ENCODE results near the gene CD59. TPM values are rescaled to one million over a fixed set of nuclear protein-coding genes. Genes with fewer than 3 reads are reported as not detected.
A peak's percentile ranks its signal among the peaks of the same experiment; 100 is the strongest.

Gene CD59
- polyA plus RNA-seq, 1 experiment = 1,182 TPM

DNA sequence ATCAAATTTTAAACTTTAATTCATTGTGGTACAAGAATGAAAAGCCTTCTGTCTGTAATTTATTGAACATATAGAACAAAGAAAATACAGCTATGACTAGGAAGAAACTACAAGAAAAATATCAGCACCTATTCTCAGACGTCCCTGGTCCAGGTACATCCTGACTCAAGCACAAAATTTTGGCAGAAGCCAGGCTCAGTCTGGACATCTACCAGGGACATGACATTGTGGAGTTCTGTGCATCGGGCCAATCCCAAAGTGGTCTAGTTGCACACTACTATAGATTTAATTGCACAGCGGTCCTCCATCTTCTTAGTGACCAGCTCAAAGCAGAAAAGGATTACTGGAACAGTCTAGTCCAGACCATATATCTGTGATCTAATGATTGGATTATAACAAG lies 15.7 kb upstream of the CD59 start:
- no peaks in the 10 kb centered on the region for H3K27me3 ChIP-seq (ENCODE audit: control insufficient read depth, insufficient read depth, low read length)
- no peak for DNase-seq (ENCODE audit: low read depth, low spot score)

DNA sequence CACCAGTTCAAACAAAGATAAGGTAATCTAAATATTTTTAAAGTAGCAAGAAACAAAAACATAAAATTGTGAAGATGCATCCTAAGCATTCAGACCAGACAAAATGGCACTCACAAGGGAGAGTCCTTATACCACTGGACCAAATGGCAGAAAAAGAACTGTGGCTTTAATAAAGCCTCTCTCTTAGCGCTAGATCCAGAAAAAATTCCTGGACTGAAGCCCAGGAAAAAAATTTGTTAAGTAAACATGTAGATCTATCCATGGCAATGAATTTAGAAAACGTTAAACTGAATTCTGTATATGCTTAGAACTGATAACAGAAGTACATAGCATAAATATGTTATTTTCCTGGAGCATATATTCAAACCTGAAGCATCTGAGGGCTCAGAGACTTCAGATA lies 11.8 kb upstream of the CD59 start:
- TF ChIP-seq CTCF (IDR thresholded peaks at IDR 0.05; ENCODE audit: low read depth, low read length) = no peak
- Histone ChIP-seq H3K4me3 (ENCODE audit: low read depth, low read length) (no peak overlapping the region), H3K27ac (ENCODE audit: low read depth, low read length) (no peak overlapping the region), H3K9me3 (ENCODE audit: control insufficient read depth, insufficient read depth, low read length) (no peaks in the 10 kb centered on the region), H3K27me3 (ENCODE audit: control insufficient read depth, insufficient read depth, low read length) (no peaks in the 10 kb centered on the region)
- no peak for DNase-seq (ENCODE audit: low read depth, low spot score)
- POLR2A ChIA-PET = no interaction called here
- CTCF ChIA-PET = interaction anchor here (0.6 kb wide), 1 partner anchor 354 kb away, joined by 3 read pairs; no protein-coding TSS in a partner anchor

More for the DNA sequence above, 15.7 kb upstream of the CD59 start:
- CTCF ChIA-PET = interaction anchor here (0.6 to 1.9 kb wide), 3 partner anchors 9 to 55 kb away, joined by 3 to 7 read pairs (median 4); no protein-coding TSS in a partner anchor
- no peaks in the 10 kb centered on the region for H3K9me3 ChIP-seq (ENCODE audit: control insufficient read depth, insufficient read depth, low read length)
- no peak overlapping the region for H3K27ac ChIP-seq (ENCODE audit: low read depth, low read length)
- no peak overlapping the region for H3K4me3 ChIP-seq (ENCODE audit: low read depth, low read length)
- no peak for TF ChIP-seq CTCF (IDR thresholded peaks at IDR 0.05; ENCODE audit: low read depth, low read length)
- POLR2A ChIA-PET = no interaction called here

DNA sequence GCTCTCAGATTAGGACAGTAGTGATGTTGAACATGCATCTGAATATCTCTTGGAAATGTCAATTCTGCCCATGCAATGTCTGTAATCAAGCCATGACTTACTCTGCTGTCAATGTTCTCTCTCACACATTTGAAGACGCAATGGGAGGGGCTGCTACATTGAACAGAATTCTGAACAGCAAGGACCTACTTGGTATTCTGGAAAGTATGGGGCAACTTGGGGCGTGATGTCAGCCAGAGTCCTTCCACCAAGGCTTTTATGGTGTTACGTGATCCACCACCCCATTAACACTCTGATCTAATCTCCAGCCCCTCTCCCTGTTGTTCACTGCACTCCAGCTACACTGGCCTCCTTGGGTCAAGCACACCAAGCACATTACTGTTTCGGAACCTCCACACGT lies 7.1 kb upstream of the CD59 start:
- H3K27ac ChIP-seq (ENCODE audit: low read depth, low read length) = no peak overlapping the region

GRCh38 chr11:33742249-33742851 lies 6.1 kb upstream of the CD59 start:
- TF ChIP-seq CTCF (IDR thresholded peaks at IDR 0.05; ENCODE audit: low read depth, low read length) = peak; percentile 50
- ChIA-PET POLR2A (interaction anchor here (0.7 to 1.1 kb wide), 2 partner anchors 41 to 380 kb away, joined by 3 to 5 read pairs; no protein-coding TSS in a partner anchor), CTCF (interaction anchor here (0.7 to 2.9 kb wide), 46 partner anchors 8 to 582 kb away, joined by 3 to 42 read pairs (median 5); partner anchors contain the start of genes C11orf91, CSTF3 and KIAA1549L)
- no peak for DNase-seq (ENCODE audit: low read depth, low spot score)
- no peaks in the 10 kb centered on the region for H3K27me3 ChIP-seq (ENCODE audit: control insufficient read depth, insufficient read depth, low read length)
- no peak overlapping the region for H3K4me3 ChIP-seq (ENCODE audit: low read depth, low read length)
- no peaks in the 10 kb centered on the region for H3K9me3 ChIP-seq (ENCODE audit: control insufficient read depth, insufficient read depth, low read length)
- H3K27ac ChIP-seq (ENCODE audit: low read depth, low read length) = no peak overlapping the region

More for the DNA sequence above, 7.1 kb upstream of the CD59 start:
- no peak overlapping the region for H3K4me3 ChIP-seq (ENCODE audit: low read depth, low read length)
- no peaks in the 10 kb centered on the region for H3K27me3 ChIP-seq (ENCODE audit: control insufficient read depth, insufficient read depth, low read length)
- no peak for DNase-seq (ENCODE audit: low read depth, low spot score)
- no peaks in the 10 kb centered on the region for H3K9me3 ChIP-seq (ENCODE audit: control insufficient read depth, insufficient read depth, low read length)
- ChIA-PET POLR2A (no interaction called here), CTCF (interaction anchor here (1.2 to 2.9 kb wide), 15 partner anchors 9 to 578 kb away, joined by 4 to 42 read pairs (median 8); no protein-coding TSS in a partner anchor)
- TF ChIP-seq CTCF (IDR thresholded peaks at IDR 0.05; ENCODE audit: low read depth, low read length) = no peak

GRCh38 chr11:33741806-33742205 lies 5.6 kb upstream of the CD59 start:
- DNase-seq (ENCODE audit: low read depth, low spot score) = no peak
- Histone ChIP-seq H3K9me3 (ENCODE audit: control insufficient read depth, insufficient read depth, low read length) (no peaks in the 10 kb centered on the region), H3K27ac (ENCODE audit: low read depth, low read length) (no peak overlapping the region), H3K4me3 (ENCODE audit: low read depth, low read length) (no peak overlapping the region), H3K27me3 (ENCODE audit: control insufficient read depth, insufficient read depth, low read length) (no peaks in the 10 kb centered on the region)
- ChIA-PET POLR2A (interaction anchor here (1.1 kb wide), 1 partner anchor 40 kb away, joined by 5 read pairs; no protein-coding TSS in a partner anchor), CTCF (interaction anchor here (0.7 to 2.9 kb wide), 41 partner anchors 8 to 581 kb away, joined by 3 to 42 read pairs (median 6); partner anchors contain the start of genes C11orf91 and CSTF3)
- TF ChIP-seq CTCF (IDR thresholded peaks at IDR 0.05; ENCODE audit: low read depth, low read length) = no peak

Measured in AG04450 (cell line).